GM21619 (cell line): ENCODE measurements around the gene SEPSECS.

Source experiments
- ATAC-seq: cut with Tn5 transposase; IDR thresholded peaks from one replicate; pipeline ENCODE4 v1.9.1; 2021; ENCODE audit not compliant: unreplicated experiment

Gene SEPSECS

DNA sequence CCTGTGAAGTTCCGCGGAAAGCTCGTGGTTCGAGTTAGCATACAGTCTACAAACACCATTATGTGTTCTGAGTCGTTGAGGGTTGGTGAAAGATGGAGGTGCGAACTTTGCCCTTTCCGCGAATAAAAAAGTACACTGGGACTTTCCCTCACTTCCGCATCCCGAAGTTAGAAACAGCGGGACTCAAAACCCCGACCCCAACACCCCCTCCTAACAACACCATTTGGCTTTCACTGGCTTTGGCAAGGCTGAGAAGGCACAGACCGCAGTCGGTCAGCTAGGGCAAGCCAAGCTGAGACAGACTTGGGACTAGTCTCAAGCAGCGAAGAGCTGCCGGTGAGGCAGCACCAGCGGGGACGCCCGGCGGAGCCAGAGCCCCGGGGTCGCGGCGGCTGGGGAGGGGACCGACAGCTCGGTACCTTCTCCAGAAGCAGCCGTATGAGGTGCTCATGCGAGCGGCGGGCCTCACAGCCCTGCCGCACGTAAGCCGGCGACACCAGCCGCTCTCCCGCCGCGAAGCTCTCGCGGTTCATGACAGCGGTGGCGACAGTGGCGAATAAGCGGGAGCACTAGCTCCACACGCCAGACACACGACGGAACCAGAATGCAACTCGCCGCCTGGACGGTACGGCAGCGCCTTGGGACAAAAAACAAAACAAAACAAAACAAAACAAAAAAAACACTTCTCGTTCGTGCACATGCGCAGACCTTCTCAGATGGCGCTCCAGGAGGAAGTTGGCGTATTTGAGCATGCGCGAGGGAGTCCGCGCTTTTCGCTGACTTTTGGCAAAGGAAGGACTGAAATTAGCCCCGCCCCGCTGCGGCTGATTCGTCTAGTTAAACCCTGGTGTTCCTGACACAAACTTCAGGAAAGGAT lies at the start of gene SEPSECS:
Gene SEPSECS, minus strand, starts transcription at position 613 of the 877 bp plus-strand sequence. Its CDS starts 80 bp downstream, at position 533.
- peak; percentile 92 for ATAC-seq

- no peak for ATAC-seq
These were observed 49.5 kb upstream of the SEPSECS start for GRCh38 chr4:25209702-25210101.

DNA sequence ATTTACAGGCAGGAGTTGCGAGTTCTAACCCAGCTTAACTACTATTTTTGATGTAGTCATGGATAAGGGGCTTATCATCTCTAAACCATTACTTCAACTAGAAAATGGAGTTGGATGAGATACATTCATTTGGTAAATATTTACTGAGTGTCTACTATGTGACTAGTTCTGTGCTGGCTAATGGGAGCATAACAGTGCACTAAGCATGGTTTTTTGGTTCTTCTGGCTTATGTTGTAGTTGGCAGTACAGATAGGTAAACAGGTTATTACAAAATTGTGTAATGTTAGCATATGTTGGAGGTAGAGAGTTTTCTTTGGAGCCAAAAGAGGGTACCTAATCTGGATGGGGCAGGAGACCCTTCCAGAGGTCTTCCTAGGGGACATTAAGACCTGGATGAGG lies 47.7 kb upstream of the SEPSECS start:
- no peak for ATAC-seq

DNA sequence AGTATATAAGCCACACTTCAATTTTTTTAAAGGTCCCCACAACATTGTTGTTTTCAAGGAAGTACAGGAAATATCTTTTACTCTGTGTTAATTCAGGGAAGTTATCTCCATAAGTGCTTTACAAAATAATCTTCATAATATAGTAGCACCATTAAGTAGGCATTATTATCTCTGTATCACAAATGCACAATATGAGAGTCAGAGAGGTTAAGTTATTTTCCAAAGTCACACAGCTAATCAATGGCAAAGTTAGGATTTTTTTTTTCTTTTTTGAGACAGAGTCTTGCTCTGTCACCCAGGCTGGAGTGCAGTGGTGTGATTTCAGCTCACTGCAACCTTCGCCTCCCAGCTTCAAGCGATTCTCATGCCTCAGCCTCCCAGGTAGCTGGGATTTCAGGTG lies 38.5 kb upstream of the SEPSECS start:
- ATAC-seq: no peak

- no peak for ATAC-seq
These were observed 30.2 kb upstream of the SEPSECS start for GRCh38 chr4:25190407-25190806.

DNA sequence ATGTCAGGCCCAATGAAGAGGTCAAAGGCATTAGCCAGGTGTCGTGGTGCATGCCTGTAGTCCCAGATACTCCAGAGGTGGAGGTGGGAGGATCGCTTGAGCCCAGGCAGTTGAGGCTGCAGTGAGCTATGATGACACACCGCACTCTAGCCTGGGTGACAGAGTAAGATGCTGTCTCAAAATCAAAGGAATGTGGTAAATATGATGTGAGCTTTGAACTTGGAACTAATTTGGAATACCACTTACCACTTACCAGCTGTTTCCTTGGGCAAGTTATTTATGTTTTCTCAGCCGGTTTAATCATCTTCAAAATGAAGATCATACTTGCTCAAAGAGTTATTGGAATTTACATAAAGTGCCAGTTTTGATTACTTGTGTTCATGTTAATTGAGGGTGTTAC lies 23.8 kb upstream of the SEPSECS start:
- no peak for ATAC-seq

- ATAC-seq: no peak
These were observed 22.7 kb upstream of the SEPSECS start for GRCh38 chr4:25182937-25183336.

DNA sequence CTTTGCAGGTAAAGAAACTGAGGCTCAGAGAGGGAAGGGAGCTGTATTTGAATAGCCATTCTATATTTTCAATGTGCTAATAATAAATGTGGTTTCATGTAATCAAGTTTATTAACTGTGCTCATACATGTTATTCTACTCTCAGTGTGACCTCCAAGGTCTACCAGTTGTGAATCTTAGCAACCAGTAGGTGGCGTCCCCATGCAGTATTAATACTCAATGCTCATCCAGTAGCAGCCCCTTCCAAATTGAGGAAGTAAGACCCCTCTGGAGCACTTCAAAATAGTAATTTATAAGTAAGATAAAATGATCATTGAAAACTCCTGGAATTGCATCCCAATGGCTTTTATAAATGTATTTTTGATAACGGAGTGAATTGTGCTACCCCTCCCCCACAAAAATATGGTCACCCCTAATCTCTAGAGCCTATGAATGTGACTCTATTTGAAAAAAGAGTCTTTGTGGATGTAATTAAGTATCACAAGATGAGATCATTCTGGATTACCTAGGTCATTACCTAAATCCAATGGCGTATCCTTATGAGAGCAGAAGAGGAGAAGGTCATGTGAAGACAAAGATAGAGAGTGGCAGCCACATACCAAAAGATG lies 20.4 kb upstream of the SEPSECS start:
- peak; percentile 87 for ATAC-seq

GRCh38 chr4:25178838-25179261 lies 18.6 kb upstream of the SEPSECS start:
- ATAC-seq: no peak

GRCh38 chr4:25177147-25177546 lies 16.9 kb upstream of the SEPSECS start:
- no peak for ATAC-seq

DNA sequence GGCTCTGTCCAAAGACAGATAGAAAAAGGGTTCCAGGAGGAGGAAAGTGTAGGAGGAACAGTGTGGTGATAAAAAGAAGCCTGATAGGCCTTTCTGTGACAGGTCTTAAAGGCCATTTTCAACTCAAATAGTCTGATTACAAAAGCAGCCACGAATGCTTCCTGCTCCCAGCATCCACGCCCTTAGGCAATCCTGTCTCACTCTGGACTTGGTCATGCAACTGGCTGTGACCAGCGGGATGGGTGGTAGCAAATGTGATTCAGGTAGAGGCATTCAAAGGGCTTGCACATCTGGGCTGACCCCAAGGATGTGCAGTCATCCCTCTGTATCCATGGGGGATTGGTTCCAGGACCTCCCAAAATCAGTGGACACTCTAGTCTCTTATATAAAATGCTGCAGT lies 14.4 kb upstream of the SEPSECS start:
- ATAC-seq: no peak

DNA sequence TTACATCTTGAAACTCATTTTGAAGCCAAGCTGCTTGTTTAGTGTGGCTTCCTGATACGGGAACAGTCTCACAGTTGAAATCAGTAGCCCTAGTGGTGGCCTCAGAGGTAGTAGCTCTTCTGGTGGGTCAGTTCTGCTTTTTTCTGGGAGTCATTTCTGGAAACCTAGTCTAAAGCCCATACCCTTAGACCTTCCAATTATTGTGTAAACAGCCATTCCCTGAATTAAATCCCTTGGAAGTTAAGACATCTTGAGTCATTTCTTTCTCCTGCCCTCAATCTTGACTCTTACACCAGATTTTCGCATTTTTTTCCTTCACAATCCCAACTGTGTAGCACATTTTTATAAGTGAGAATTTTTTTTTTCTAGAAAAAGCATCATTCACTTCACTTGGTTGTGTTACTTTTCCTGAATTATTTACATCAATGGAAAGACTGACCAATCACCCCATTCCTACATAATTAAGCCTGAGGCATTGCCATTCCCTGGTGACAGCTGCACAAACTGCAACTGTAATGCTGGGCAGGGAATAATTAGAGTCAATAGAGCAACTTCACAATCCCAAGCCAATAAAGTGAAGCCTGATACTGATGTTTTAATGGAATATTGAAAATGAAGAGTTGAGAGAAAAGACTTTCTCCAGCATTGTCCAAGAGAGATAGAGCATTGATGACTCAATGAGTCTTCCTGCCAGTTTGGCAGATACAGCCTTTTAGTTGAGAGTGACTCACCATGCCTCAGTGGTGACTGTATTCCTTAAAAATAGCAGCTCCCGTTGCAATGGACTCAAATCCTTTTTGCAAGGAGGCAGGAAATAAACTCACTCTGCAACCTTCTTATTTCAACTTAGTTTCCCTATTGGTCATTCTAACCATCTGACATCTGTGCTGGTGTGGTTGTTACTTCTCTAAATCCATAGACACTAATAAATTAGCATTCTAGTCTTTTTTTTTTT lies 13.0 kb upstream of the SEPSECS start:
- ATAC-seq: peak; percentile 75

DNA sequence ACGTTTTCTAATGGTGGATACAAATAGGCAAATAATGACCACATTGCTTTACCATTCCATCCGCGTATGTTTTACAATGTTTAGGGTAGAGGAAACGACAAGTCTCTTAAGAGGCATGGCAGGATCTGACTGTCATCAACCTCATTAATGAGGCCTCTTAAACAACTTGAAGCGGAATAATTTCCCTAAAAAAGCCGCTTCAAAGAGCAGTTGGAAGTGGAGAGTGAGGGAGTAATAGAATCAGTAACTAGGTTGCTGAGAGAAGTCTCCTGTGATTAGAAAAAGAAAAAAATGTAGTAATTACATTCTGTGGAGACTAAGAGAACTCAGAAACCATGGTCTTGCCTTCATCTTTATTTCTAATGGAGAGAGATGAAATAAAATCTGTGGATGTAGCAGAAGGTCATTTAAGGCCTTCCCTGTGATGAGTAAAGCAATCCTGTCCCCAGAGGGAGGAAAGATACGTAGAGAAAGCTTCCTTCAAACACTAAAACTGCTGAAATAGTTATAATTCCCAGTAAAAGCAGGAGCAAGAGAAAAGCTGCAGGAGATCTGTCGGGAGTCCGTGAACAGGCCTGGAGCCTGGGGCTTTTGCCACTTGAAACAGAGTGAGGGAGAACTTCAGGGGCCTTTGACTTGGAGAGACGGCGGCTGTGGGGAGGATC lies 11.1 kb upstream of the SEPSECS start:
- no peak for ATAC-seq

DNA sequence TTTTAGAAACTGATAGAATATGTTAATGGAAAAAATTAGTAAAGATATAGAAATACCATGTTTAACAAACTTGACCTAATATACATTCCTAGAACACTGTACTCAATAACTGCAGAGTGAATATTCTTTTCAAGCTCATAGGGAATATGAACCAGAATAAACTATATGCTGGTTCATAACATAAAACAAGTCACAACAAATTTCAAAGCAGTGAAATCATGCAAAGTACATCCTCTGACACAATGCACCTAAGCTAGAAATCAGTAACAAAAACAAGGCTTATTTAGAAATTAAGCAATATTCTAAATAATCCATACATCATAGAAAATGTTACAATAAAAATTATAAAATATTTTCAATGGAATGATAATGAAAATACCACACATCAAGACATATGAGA lies 9.2 kb upstream of the SEPSECS start:
- no peak for ATAC-seq

DNA sequence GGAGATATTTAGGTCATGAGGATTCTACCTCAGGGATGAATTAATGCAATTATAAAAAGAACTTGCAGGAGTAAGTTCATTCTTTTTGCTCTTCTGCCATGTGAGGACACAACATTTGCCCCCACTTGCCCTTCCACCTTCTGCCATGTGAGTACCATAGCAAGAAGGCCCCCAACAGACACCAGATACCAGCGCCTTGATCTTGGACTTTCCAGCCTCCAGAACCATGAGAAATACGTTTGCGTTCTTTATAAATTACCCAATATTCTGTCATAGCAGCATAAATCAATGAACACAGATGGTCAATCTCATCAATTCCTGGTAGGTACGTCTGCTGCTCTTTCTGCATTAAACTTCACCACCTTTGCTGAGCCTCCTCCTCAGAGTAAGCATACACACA lies 5.7 kb upstream of the SEPSECS start:
- no peak for ATAC-seq

- no peak for ATAC-seq
These were observed 2.9 kb upstream of the SEPSECS start for GRCh38 chr4:25163196-25163595.

- no peak for ATAC-seq
These were observed 2.3 kb upstream of the SEPSECS start for GRCh38 chr4:25162566-25162965.

DNA sequence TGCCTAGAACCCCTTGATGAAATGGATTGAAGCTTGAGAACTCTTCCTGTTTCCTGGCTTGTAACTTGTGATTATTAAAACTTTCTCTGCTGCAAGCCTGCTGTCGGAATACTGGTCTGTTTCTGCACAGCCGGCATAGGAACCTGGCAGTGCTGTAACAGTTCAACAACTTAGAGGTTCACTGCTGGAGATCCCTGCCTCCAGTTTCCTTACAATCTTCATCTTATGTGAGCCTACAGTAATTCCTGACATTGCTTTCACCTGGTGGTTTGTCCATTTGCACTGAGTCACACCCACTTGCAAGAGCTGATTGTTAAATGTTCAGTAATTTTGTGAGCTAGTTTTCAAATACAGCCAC lies 1.3 kb upstream of the SEPSECS start:
- ATAC-seq: no peak

DNA sequence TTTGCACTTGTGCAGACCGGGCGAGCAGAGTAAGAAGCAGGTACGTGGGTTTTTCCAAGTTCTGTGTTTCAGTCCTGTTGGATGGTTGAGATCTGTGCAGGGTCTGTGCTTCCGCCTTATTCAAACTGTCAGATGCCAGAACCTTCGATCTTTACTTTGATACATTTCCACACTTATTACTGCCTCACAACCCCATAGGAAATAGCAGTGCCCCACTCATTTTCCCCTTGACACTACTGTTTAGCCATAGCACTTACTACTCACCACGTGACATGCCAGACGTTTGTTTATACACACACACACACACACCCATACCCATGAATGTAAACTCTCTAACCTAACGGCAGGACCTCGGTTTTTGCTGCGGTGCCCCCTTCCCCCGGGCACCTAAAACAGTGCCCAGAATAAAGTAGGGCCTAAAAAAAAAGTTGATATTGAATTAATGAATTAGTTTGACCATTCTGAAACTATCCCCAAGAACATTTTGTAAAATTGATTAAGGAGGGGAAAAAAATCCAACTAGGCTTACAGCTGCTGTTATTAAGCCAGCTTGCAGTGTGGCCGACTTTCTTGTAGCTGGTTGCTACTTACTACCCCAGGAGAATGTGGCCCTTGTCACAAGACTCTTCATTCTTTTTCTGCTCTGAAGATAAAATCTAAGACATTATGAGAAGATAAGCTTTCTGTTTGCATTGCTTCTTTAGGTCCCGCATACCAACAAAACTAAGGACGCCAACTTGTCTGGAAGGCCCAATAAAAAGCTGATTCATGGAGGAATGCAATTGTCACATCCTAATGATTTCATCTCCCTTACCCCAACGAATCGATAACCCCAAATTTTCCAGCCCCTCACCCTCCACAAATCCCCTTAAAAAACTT lies 704 bp upstream of the SEPSECS start:
- ATAC-seq: no peak

GRCh38 chr4:25158817-25159216 lies 1.4 kb downstream of the SEPSECS start:
- no peak for ATAC-seq
